HL-60 (cell line): ENCODE results near the gene CLEC6A.

Experiments used
- DNase-seq, 2 experiments: peaks; one replicate each; pipeline ENCODE4 v3.0.0-alpha.2; 2010 to 2020; ENCODE audit warnings: low read depth in 1 of 2, low spot score in 1 of 2
- H3K27ac ChIP-seq: fragments of 250-450 bp; sonication (Bioruptor Pico); replicated peaks from 2 replicates; pipeline ENCODE4 v1.5.1; 2020; ENCODE audit warnings: mild to moderate bottlenecking, moderate library complexity
- H3K27me3 ChIP-seq: fragments of 250-450 bp; sonication (Bioruptor Pico); 2 replicates; pipeline ENCODE4 v1.5.1; 2021; ENCODE audit warnings: mild to moderate bottlenecking, moderate library complexity; ENCODE audit not compliant: insufficient read depth, poor library complexity, severe bottlenecking
- H3K4me3 ChIP-seq: replicated peaks from 2 replicates; pipeline ENCODE4 v1.5.1; 2011; ENCODE audit warnings: mild to moderate bottlenecking, control low read depth, low read length; ENCODE audit not compliant: insufficient read depth
- GABPA ChIP-seq: IDR thresholded peaks from 2 replicates; pipeline ENCODE4 v1.6.1; 2012; ENCODE audit warnings: low read depth
- POLR2AphosphoS5 ChIP-seq: IDR thresholded peaks from 2 replicates; pipeline ENCODE4 v1.6.1; 2012; ENCODE audit warnings: low read depth
- SPI1 ChIP-seq: IDR thresholded peaks from 2 replicates; pipeline ENCODE4 v1.6.1; 2012; ENCODE audit warnings: low read depth, mild to moderate bottlenecking, borderline replicate concordance
- TF ChIP-seq, protein P1 (sequence below): IDR thresholded peaks from 2 replicates; pipeline ENCODE4 v1.6.1; 2012; ENCODE audit warnings: low read depth; ENCODE audit not compliant: insufficient replicate concordance
- TF ChIP-seq, protein P2 (sequence below): IDR thresholded peaks from one replicate; pipeline ENCODE4 v1.5.1; 2011; ENCODE audit warnings: low read length, control low read depth, inconsistent platforms; ENCODE audit not compliant: insufficient read depth

CLEC6A gene

DNA sequence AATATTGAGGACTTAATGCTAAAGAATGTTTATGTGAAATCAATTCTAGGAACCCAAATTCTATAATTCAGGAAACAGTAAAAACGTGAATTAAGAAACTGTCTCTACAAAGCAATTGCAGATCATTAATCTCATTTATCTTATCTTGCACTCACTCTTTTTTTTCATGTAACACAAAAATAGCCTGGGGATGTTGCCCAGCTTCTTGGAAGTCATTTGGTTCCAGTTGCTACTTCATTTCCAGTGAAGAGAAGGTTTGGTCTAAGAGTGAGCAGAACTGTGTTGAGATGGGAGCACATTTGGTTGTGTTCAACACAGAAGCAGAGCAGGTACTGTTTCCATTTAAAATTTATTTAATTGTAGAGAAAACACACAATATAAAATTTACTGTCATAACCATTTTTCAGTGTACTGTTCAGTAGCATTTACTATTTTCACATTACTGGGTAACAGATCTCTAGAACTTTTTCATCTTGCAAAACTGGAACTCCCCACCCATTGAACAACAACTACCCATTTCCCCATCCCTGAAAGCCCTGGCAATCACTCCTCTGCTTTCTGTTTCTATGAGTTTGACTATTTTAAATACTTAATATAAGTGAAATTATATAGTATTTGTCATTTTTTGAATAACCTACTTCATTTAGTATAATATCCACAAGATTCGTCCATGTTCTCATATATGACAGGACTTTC is 9.7 kb downstream of the CLEC6A start:
- no peak for DNase-seq
- Histone ChIP-seq H3K27me3 (no peaks in the 10 kb centered on the region), H3K27ac (no peak overlapping the region), H3K4me3 (no peak overlapping the region)
- TF ChIP-seq, protein P1, sequence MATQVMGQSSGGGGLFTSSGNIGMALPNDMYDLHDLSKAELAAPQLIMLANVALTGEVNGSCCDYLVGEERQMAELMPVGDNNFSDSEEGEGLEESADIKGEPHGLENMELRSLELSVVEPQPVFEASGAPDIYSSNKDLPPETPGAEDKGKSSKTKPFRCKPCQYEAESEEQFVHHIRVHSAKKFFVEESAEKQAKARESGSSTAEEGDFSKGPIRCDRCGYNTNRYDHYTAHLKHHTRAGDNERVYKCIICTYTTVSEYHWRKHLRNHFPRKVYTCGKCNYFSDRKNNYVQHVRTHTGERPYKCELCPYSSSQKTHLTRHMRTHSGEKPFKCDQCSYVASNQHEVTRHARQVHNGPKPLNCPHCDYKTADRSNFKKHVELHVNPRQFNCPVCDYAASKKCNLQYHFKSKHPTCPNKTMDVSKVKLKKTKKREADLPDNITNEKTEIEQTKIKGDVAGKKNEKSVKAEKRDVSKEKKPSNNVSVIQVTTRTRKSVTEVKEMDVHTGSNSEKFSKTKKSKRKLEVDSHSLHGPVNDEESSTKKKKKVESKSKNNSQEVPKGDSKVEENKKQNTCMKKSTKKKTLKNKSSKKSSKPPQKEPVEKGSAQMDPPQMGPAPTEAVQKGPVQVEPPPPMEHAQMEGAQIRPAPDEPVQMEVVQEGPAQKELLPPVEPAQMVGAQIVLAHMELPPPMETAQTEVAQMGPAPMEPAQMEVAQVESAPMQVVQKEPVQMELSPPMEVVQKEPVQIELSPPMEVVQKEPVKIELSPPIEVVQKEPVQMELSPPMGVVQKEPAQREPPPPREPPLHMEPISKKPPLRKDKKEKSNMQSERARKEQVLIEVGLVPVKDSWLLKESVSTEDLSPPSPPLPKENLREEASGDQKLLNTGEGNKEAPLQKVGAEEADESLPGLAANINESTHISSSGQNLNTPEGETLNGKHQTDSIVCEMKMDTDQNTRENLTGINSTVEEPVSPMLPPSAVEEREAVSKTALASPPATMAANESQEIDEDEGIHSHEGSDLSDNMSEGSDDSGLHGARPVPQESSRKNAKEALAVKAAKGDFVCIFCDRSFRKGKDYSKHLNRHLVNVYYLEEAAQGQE, result no peak
- no peak for TF ChIP-seq POLR2AphosphoS5
- no peak for TF ChIP-seq GABPA
- no peak for TF ChIP-seq SPI1
- TF ChIP-seq, protein P2, sequence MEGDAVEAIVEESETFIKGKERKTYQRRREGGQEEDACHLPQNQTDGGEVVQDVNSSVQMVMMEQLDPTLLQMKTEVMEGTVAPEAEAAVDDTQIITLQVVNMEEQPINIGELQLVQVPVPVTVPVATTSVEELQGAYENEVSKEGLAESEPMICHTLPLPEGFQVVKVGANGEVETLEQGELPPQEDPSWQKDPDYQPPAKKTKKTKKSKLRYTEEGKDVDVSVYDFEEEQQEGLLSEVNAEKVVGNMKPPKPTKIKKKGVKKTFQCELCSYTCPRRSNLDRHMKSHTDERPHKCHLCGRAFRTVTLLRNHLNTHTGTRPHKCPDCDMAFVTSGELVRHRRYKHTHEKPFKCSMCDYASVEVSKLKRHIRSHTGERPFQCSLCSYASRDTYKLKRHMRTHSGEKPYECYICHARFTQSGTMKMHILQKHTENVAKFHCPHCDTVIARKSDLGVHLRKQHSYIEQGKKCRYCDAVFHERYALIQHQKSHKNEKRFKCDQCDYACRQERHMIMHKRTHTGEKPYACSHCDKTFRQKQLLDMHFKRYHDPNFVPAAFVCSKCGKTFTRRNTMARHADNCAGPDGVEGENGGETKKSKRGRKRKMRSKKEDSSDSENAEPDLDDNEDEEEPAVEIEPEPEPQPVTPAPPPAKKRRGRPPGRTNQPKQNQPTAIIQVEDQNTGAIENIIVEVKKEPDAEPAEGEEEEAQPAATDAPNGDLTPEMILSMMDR, result no peak

DNA sequence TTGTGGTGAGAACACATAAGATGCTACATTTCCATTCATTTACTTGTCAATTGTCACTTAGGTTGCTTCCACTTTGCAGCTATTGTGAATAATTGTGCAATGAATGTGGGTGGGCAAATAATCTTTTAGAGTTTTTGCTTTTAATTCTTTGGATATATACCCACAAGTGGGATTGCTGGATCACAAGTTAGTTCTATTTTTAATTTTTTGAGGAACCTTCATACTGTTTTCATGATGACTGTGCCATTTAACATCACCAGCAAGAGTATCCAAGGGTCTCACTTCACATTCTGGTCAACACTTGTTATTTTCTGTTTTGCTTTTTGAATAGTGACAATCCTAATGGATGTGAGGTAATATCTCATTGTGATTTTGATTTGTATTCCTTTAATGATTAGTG is 10.5 kb downstream of the CLEC6A start:
- no peak overlapping the region for H3K27ac ChIP-seq
- no peaks in the 10 kb centered on the region for H3K27me3 ChIP-seq
- no peak for DNase-seq
- no peak overlapping the region for H3K4me3 ChIP-seq
- TF ChIP-seq, protein P2, result no peak
- TF ChIP-seq GABPA (no peak), SPI1 (no peak), POLR2AphosphoS5 (no peak)
- TF ChIP-seq, protein P1, result no peak

DNA sequence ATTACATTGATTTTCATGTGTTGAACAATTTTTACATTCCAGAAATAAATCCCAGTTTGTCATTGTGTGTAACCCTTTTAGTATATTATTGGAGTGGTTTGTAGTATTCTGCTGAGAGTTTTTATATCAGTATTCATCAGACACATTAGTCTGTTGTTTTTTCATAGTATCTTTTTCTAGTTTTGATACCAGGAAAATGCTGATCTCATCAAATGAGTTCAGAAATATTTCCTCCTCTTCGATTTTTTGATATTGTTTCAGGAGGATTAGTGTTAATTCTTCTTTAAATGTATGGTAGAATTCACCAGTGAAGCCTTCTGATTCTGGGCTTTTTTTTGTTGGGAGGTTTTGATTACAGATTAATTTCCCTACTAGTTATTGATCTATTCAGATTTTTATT is 15.3 kb downstream of the CLEC6A start:
- Histone ChIP-seq H3K27ac (no peak overlapping the region), H3K4me3 (no peak overlapping the region), H3K27me3 (peaks cover 3% of the 10 kb centered on the region)
- no peak for DNase-seq
- no peak for TF ChIP-seq GABPA
- TF ChIP-seq, protein P2, result no peak
- TF ChIP-seq, protein P1, result no peak
- TF ChIP-seq SPI1, result no peak
- TF ChIP-seq POLR2AphosphoS5, result no peak
